Placental pericyte (primary cell): Measurements from ENCODE around the gene BAD. TPM values are rescaled to one million over a fixed set of nuclear protein-coding genes. Genes with fewer than 3 reads are reported as not detected.

Source experiments
- total RNA-seq: library from RNA; depleted of rRNA; stranded (reverse); fragments of >200 nt; gene quantifications from 2 replicates; pipeline ENCODE4 v1.2.3, GENCODE V29; 2012

The BAD gene
- total RNA-seq: 63.9 and 69.3 TPM in 2 replicates

DNA sequence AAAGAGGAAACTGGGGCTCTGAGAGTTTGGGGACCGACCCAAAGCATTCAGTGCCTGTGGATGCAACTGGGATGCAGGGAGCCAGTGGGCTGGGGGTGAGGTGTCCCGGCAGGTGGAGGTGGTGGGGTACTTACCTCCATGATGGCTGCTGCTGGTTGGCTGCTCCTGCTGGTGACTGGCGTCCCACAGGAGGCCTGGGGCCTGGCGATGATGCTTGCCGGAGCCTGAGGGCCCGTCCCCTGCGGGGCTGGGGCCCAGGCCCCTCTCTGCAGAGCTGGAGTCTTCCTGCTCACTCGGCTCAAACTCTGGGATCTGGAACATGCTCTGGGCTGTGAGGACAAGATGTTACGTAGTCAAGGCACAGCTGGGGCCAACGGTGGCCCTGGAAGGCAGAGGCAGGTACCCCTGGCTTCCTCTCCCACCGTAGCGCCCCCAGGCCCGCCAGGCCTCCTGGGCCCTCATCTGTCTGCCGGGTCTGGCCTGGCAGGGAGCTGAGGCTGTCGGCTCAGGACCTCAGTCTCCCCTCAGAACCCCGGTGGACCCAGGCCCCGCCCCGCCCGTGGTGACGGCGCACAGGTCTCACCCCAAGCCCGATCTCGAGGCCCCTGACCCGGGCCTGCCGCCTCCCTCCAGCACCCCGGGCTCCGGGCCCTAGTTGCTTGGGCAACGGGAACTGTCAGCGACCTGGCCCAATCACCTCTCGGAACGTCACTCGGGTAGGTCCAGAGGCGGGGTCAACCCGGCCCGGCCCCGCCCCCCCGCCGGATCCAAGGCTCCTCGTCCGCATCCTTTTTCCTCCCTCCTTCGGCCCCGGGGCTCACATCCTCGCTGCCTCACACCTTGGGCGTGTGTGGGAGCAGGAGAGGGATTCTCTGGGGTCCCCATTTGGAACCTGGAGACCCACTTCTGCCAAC lies at the start of gene BAD:
Gene BAD, minus strand, starts transcription at position 618 of the 914 bp plus-strand sequence. Its CDS starts 297 bp downstream, at position 321.

DNA sequence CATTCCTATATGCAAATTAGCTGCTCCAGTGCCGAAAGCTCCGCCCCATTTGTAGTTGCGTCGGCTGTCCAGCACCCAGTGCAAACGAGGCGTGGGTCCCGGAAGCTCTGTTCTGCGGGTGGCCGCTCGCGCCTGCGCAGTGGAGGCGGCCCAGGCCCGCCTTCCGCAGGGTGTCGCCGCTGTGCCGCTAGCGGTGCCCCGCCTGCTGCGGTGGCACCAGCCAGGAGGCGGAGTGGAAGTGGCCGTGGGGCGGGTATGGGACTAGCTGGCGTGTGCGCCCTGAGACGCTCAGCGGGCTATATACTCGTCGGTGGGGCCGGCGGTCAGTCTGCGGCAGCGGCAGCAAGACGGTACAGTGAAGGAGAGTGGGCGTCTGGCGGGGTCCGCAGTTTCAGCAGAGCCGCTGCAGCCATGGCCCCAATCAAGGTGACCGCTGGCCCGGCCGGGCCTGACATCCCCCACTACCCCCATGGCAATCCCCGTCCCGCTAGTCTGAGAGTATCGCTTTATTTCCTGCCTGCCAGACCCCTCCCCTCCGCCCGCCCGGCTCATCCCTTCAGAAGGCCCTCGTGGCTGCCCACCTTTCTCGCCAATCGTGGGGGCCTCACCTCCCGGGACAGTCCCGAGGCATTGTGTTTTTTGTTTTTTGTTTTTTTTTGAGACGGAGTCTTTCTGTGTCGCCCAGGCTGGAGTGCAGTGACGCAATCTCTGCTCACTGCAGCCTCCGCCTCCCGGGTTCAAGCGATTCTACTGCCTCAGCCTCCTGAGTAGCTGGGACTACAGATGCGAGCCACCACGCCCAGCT lies 33.7 kb upstream of the BAD start, which contains the start of gene PRDX5:
Gene PRDX5, plus strand, starts transcription at position 161 of the 805 bp plus-strand sequence. Its CDS starts 95 bp downstream, at position 256.

DNA sequence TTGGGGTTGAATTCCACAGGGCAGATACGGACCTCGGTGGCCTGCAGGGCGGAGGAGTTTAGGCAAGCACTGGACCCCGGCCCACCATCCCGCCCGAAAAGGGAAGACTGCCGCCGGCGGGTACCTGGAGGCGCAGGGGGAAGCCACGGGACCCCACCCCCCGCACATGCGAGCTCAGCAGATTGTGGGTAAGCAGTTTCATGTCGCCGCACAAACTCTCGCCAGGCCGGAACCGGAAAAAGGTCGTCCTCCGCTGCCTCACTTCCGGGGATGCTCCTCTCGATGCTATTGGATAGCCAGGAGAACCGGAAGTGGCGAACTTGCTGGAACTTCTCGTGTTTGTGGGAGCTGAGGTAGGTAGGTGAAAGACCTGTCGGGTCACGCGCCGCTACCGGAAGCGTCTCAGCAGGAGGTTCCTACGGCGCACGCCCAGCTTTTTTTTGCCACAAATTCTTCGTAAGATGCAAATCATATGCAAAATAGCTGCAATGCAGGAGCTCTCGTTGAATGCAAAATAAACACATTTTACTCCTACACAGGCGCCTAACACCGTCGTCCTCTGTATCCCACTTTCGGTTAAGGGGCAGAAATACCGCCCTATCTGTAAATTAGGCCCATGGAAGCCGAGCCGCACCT lies 33.0 kb upstream of the BAD start, which contains the start of gene TRMT112:
Gene TRMT112, minus strand, starts transcription at position 235 of the 636 bp plus-strand sequence. Its CDS starts 33 bp downstream, at position 202.

DNA sequence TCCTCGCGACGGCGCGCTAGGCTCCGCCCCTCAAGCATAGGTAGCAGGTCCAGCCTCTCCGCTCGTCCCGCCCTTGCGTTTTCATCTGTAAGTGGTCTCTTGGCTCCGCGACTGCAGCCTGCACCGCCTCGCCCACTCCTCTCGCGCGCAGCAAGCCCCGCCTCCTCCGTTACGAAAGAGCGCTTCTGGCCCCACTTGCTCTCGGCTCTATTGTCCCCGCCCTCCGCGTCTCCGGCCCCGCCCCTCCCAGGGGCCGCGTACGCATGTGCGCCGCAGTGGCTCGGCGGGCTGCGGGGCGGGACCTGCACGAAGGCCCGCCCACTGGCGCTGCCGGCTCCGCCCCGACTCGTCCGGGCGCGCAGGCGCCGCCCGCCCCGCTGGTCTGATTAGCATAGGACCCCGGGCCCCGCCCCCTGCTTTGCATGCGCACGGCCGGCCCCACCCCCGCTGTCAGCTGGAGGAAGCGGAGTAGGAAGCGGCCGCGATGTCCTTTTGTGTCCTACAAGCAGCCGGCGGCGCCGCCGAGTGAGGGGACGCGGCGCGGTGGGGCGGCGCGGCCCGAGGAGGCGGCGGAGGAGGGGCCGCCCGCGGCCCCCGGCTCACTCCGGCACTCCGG lies 20.7 kb upstream of the BAD start, which contains the start of gene ESRRA:
Gene ESRRA, plus strand, starts transcription at position 450 of the 616 bp plus-strand sequence. CDS start 1,656 bp downstream, outside the sequence.

DNA sequence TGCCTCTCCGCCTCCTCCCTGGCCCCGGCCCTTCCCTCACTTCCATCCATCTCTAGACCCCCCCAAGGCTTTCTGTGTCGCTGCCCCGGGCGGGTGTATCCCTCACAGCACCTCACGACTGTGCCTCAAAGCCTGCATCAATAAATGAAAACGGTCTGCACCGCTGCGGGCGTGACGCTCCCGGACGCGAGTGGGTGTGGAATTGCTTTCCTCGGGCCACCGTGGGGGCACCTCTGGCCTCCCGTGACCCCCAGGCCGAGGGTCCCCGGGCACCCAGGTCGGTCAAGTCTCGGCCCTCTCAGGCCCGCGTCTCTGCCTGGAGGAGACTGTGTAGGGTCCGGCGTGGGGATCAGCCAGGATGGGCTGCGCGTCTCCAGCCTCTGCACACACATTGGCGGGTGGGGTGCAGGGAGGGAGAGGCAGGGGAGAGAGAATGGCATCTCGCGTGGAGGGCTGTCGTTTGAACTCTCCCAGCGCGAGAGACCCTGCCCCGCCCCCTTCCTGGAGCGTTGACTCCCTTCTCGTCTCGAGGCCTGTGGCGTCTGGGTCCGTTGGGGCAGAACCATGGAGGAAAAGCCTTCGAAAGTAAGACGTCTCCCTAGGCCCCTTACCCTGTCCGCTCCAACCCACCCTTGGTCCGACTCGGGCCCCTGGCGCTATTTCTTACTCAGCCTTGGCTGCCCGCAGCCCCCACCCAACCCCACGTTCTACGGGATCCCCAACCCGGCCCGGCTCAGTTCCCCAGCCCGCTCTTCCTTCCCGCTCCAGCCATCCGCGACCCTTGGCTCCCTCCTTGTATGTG lies 15.6 kb upstream of the BAD start, which contains the start of gene CATSPERZ:
Gene CATSPERZ, plus strand, starts transcription at position 512 of the 802 bp plus-strand sequence. Its CDS starts 53 bp downstream, at position 565.

DNA sequence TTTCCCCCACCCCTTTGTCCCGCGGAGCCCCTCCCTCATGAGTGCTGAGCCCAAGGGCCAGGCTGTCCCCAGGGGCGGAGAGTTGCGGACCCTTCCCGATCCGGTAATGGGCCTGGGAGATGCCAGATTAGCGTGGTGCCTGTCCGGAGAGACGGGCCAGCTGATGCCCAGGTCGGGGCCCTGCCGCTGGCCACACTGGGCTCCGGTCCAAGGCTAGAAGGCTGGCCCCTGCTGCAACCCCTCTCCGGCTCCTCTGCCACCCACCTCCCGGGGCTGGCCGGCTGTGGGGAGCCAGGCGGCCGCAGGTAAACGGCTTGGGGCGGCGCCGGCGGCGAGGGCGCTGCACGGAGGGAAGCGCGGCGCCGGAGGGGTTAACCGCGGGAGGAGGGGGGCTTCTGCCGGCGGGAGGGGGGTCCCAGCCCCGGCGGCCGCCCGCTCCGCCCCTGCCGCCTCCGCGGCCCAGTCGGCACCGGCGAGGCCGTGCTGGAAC lies 6.8 kb upstream of the BAD start, which contains the start of gene KCNK4:
Gene KCNK4, plus strand, starts transcription at position 41 of the 490 bp plus-strand sequence. CDS start 1,717 bp downstream, outside the sequence.

DNA sequence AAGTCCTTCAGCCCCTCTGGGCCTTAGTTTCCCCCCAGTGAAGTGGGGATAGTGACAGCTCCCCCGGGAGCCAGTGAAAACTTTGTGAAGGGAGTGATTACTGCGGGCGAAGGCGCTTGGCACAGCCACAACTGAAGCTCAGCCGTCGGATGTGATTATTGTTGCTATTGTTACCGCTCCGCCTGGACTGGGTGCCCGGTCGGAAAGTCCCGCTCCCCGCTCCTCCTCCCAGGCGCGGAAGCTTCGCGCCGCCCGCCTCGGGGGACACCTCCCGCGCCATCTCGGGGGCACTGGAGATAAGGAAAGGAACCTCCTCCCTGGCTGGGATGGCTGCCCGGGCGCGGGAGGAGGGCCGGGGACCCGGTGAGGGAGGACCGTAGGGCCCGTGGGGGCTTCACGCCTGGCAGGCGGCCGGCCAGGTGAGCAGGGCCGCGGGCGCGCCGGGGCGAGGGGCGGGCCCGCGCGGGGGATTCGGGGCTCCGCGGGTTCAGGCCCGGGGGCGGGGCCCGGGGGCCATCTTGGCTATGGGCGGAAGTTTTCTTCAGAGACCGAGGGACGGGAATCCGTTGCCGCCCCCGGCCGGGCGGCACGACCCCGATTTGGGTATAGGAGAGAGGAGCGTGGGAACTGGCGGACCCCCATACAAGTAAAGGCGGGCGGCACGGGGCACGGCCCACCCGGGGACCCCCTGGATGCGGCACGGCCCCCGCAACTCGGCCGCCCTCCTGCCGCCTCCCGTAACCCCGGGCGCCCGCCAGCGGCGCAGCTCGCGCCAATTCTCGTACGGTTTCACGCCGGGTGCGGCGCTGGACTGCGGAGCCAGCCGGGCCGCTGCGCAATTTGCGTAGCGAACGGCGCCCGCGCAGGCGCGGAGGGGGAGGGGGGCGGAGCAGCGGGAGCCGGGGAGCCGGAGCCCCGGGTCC lies 758 bp upstream of the BAD start, which contains the start of gene GPR137:
Gene GPR137, plus strand, starts transcription at position 887 of the 923 bp plus-strand sequence. CDS start 677 bp downstream, outside the sequence.

DNA sequence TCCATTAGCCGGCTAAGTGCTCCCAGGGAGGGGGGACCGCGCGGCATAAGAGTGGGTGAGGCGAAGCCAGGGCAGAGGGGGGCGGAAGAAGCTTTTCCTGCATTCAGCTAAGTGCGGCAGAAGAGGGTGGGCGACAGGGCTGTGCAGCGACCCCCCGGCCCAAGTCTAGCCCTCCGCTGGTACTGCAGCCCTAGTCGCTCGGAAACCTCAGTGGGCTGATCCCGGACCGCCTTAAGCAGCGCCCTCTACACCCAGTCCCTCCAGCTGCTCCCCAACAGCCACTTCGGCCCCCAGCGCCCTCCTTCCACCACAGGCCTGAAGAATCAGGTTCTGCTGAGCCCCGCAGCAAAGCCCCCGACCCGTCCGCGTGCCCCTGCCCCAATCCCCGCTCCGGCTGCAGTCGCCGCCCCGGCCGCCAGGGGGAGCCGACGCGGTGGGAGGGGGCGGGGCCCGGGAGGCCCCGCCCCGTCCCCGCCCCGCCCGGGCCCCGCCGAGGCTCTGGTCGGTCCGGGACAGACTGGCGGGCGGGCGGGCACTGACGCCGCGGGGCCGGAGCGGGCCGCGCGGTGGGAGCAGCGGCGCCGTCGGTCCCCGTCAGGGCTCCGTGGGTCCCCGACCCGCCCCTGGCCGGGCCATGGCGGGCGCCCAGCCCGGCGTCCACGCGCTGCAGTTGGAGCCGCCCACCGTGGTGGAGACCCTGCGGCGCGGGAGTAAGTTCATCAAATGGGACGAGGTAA lies 33.3 kb downstream of the BAD start, which contains the start of gene PLCB3:
Gene PLCB3, plus strand, starts transcription at position 515 of the 737 bp plus-strand sequence. Its CDS starts 120 bp downstream, at position 635.

DNA sequence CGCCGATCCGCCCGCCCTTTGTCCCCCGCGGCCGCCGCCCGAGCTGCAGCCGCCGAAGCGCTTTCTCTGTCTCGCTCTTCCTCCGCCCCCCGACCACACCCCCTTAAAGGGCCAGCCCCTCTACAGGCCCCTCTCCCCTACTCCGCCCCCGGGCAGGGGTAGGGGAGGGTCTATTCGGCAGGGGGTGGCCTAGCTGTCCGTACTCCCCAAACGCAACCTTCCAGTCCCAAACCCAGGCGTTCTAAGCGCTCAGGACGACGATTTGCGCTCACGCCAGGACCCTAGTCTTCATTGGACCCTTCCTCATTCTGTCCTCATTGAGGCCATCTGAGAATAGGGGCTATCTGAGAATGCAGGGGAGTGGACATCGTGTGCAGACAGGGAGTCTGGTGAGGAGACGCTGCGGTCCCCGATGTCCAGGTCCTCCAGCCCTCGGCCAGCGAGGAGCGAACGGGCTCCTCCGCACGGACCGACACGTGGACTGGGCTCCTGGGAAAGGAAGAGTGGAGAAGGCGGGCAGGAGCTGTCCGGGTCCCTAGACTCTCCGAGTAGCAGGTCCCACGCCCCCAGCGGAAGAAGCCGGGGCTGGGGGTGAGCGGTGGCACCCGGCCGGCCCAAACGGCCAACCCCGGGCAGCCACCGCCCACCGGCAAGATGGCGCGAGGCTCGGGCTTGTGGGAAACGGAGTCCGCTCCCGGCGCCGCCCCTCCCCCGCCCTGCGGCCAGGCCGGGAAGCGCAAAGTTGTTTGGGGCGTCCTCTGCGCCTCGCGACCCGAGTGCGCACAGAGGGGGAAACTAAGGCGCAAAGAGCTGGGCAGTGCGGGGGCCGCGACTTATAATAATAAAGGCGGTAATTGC lies 37.4 kb downstream of the BAD start, which contains the start of gene PPP1R14B:
Gene PPP1R14B, minus strand, starts transcription at position 73 of the 858 bp plus-strand sequence. CDS start 270 bp downstream, outside the sequence.

DNA sequence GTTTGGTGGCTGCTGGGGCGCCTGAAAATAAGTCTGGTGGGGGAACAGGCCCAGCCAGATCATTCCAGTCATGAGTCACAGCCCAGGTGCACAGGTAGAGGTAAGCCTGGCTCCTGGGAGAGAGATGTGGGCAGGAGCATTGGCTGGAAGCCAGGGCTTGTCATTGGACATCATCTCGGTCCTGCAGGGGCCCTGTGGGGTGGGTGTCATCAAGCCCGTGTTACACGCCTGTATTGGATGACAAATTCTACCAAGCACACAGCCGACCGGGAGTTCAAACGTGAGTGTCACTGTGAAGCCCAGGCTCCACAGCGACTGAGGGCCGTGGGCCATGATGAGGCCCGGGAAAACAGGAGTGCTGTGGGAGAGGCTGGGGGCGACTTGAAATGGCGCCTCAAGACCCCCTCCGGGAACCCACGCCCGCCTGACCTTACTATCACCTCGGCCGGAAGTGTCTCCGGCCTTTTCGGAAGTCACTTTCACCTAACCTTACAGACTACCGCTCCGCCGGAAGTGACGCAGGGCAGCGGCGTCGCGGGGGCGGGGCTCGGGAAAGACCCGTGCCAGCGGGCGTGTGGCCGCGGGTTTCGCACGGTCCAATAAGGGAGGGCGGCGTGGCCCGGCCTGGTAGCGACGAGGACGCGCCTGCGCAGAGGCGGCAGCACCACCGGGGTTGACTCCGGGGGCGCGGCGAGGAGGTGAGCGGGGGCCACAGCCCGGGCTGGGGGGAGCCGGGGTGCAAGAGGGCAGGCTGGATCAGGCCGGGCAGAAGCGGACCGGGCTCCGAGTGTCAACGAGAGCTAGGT lies 43.8 kb downstream of the BAD start, which contains the start of gene FKBP2:
Gene FKBP2, plus strand, starts transcription at position 661 of the 806 bp plus-strand sequence. CDS start 1,293 bp downstream, outside the sequence.

DNA sequence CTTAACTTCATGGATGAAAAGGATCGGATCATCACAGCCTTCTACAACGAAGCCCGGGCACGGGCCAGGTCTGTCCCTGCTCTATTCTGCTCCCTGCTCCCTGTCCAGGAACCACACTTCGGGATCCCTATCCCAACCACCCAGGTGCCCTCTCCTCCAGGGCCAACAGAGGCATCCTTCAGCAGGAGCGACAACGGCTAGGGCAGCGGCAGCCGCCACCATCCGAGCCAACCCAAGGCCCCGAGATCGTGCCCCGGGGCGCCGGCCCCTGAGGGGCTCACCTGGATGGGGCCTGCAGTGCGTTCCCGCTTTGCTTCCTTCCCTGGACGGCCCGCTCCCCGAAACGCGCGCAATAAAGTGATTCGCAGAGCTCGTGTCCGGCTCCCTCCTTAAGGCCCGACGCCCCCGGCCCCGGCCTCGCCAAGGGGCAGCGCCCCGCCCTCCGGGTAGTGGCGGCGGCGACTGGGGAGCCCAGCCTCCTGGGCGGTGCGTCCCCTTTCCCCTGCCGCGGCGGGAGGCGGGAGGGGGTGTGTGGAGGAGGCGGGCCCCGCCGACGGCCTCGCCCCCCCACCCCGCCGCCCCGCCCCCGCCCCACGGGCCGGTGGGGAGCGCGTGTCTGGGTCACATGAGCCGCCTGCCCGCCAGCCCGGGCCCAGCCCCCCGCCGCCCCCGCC lies 50.4 kb downstream of the BAD start, which contains the start of gene VEGFB:
Gene VEGFB, plus strand, starts transcription at position 672 of the 674 bp plus-strand sequence. CDS start 250 bp downstream, outside the sequence.

DNA sequence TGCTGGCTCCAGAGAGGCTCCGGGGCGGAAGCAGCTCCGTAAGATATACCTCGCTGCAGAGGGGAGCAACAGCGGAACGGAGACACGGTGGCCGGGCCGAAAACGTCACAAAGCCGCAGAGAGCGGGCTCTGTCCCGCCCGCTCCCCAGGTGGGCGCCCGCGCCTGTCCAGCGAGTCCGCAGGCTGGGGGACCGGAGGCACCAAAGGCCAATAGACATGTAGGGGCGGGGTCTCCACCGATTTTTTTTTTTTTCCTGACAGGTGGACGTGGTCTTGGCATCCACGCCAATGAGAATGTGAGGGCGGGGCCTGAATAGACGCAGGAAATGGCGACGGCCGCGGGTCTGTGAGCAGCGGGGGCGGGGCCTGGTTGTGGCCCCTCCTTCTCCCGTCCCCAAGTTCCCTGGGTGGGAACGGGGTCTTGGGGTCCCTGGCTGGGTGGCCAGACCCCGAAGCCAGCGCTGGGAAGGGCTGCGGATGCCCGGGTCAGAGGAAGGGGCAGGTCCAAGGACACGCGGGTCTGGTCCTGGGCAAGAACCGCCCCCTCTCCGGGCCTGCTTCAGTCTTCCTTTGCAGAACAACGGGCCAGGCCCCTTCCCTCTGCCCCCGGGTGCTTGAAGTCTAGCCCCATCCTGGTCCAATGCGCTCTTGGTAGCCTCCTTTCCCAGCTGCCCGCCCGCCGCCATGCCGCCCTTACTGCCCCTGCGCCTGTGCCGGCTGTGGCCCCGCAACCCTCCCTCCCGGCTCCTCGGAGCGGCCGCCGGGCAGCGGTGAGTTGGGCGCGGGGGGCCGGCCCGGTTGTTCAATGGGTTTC lies 54.1 kb downstream of the BAD start, which contains the start of gene DNAJC4:
Gene DNAJC4, plus strand, starts transcription at position 378 of the 814 bp plus-strand sequence. Its CDS starts 307 bp downstream, at position 685.

DNA sequence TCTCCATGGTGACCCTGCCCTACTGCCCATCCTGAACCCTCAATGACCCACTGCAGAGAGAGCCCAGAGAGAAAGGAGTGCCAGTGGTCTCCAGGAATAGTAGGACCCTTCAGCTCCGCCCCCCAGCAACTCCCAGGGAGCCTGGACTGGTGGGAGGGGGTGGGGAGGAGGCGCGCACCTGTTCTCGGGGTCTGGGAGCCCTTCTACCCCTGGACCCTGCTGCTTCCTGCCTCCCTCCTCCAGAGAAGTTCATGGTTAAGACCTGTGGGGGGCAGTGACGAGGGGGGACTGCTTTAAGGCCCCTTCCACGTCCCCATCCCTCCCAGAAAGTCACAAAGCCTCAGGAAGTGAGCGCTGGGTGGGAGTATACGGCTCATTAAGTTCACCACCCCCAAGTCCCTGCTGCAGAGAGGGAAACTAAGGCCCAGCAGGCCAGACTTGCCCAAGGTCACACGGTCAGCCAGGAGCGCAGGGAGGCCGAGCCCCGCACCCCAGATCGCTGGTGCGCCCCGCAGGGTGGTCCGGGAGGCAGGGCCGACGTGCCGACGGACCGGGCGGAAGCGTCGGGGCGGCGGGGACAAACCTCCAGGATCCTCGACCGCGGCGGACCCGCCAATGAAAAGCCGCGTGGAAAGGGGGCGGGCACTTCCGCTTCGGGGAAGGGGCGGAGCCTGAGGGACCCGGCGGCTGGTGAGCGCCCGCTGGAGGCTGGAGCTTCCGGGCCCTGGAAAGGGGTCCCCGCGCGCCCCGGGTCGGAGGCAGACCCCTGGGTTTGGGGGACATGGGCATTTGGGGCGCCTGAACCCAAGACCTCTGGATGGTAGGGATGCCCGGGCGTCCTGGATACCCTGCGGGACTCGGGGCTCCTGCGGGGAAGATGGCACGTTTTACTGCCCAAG lies 58.6 kb downstream of the BAD start, which contains the start of the genes NUDT22 and TRPT1:
Gene NUDT22, plus strand, starts transcription at position 667 of the 899 bp plus-strand sequence. CDS start 379 bp downstream, outside the sequence.
Gene TRPT1, minus strand, starts transcription at position 579 of the 899 bp plus-strand sequence. Its CDS starts 326 bp downstream, at position 253.

